ENCODE data around the gene OR2T35.
A peak's percentile ranks its signal among the peaks of the same experiment; 100 is the strongest.

Gene OR2T35

DNA sequence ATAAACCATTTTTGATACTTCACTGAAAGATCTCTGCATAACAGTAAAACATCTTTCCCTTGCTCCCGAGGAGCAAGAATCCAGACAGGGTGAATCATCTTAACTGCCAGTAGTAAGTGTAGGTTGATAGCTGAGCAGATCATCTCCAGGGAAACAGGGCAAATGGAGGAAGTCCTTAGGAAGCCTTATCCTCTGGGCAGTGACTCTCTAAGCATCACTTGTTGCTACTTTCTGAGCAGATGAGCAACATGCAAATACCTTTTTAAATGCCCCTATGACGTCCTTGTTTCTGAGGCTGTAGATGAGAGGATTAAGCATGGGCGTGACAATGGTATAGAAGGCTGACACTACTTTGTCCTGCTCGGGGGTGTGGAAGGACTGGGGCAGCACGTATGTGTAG lies 19.1 kb downstream of the OR2T35 start:
- DNase-seq (ENCODE audit: low read depth in 2 of 2) = no peak

GRCh38 chr1:248625166-248625565 lies 19.9 kb downstream of the OR2T35 start:
- DNase-seq (ENCODE audit: low read depth in 2 of 2) = no peak

- DNase-seq (ENCODE audit: low read depth in 2 of 2) = no peak
These were observed 22.5 kb downstream of the OR2T35 start for GRCh38 chr1:248622570-248623001.

DNA sequence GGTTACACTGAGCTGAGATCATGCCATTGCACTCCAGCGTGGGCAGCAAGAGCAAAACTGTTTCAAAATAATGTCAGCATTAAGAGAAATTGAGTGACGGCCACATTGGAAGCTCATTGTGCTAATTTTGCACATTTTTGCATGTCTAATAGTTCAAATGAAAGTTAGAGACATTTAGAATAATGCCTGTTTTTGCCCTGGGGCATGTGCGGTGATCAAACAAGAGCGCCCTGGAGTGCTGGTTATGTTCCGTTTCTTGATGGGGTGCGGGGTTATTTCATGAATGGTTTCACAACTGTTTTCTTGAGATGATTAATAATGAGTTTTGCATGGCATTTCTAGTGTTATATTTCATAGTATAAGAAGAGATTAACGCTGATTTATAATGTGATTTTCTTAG lies 23.3 kb downstream of the OR2T35 start:
- DNase-seq (ENCODE audit: low read depth in 2 of 2) = no peak

DNA sequence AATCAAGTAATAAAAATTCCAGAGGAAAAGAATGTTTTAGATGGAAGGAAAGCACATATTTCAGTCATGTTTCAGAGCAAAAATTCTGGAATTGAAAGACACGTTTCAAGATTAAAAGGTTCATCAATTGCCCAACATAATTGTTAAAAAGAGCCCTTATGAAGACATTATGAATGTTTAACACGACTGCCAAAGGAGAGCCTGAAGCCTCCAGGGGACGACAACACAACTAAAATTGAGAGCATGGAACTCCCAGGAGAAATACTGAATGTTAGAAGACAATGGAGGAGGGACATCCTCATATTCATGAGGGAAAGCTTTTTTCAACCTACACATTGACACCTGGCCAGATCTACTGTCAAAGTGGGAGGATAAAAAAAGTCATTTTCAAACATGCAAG lies 26.2 kb downstream of the OR2T35 start:
- DNase-seq (ENCODE audit: low read depth in 2 of 2) = peak; percentile 32 to 49

- DNase-seq (ENCODE audit: low read depth in 2 of 2) = no peak
These were observed 27.0 kb downstream of the OR2T35 start for GRCh38 chr1:248618119-248618518.

DNA sequence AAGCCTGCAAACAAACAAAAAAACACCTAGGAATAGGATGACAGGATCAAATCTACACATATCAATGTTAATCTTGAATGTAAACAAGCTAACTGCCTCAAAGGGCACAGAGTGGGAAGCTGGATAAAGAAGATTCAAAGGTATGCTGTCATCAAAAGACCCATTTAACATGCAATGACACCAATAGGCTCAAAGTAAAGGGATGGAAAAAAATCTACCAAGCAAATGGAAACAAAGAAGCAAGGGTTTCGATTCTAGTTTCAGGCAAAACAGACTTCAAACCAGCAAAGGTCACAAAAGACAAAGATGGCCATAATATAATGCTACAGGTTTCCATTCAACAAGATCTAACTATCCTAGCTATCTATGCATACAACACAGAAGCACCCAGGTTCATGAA lies 31.3 kb downstream of the OR2T35 start:
- no peak for DNase-seq (ENCODE audit: low read depth in 2 of 2)

DNA sequence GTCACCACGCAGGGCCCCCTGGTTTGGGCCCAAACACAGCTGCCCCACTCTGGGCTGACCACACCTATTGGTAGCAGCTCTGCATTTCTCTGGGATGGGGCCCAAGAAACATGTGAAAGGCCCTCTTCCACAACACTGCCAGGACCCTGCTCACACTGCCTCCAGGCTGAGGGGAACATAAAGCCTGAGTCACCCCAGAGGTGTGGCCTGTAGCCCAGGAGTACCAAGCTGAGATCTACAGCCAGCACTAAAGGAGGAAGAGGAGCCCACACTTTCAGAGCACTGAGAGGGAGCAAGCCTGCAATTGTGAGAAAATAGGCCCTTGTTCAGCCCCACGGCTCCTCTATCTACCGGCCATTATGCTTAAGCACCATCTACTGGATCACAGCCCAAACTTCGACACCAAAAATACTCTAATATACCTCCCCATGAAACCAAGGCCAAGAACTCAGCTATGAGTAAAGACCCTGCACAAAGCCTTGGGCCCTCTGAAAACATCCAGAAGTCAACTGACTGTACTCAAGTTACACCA lies 33.1 kb downstream of the OR2T35 start:
- DNase-seq (ENCODE audit: low read depth in 2 of 2) = no peak

DNA sequence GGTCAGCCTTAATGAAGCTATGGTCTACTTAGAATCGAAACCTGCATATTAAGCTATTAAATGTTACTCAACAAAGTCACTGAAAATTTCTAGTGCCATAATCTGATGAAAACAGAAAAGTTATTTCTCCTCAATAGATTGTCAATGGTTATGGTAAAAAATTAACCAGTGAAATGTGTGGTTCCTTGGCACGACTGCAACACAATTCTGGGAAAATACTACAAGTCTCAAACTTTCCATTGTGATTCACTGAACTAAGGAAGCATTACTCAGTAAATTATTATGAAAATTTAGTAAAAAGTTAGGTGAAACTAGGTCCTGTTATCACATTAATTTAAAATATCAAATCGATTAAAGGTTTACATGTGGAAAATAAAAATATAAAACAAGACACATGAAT lies 34.8 kb downstream of the OR2T35 start:
- no peak for DNase-seq (ENCODE audit: low read depth in 2 of 2)

GRCh38 chr1:248599396-248599795 lies 45.7 kb downstream of the OR2T35 start:
- DNase-seq (ENCODE audit: low read depth in 2 of 2) = no peak

DNA sequence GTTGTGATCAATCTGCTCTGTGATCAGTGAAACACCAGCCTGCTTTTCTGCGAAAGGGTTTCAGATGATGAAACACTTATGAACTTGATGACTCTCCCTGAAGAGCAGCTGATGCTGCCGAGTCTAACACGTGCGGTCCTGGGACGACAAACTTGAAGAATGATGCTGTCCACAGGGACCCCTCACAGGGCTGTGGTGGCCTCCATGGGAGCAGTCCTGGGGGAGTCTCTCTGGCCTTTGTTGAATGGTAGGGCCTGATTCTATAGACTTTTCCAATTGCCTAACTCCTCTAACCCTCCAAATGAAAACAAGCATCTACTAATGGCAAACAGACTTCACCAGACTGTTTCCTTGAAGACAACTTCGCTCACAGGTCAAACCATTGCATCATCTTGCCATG lies 47.5 kb downstream of the OR2T35 start, which contains the start of gene OR2T10:
OR2T10 (minus strand) TSS at position 112 of the 400 bp plus-strand sequence. CDS start 3,932 bp downstream, outside the sequence.
- no peak for DNase-seq (ENCODE audit: low read depth in 2 of 2)

GRCh38 chr1:248596615-248597014 lies 48.5 kb downstream of the OR2T35 start:
- DNase-seq (ENCODE audit: low read depth in 2 of 2) = no peak

GRCh38 chr1:248593226-248593625 lies 51.9 kb downstream of the OR2T35 start:
- no peak for DNase-seq (ENCODE audit: low read depth in 2 of 2)

GRCh38 chr1:248592655-248593054 lies 52.4 kb downstream of the OR2T35 start:
- no peak for DNase-seq (ENCODE audit: low read depth in 2 of 2)

DNA sequence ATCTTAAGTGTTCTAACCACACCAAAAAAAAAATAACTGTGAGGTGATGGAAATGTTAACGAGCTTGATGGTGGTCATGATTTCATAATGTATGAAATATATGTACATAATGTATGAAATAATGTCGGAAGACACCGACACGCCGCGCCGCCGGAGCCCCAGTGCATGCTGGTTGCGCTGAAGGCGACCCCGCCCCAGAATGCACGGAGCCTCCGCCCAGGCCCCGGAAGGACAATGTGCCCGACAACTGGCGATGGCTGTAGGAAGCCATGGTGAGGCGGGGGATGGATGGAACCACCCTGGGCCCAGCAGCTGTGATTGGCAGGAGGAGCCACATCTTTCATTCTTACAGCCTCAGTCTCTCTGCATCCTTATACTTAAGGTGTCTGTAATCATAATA lies 55.0 kb downstream of the OR2T35 start:
- no peak for DNase-seq (ENCODE audit: low read depth in 2 of 2)

DNA sequence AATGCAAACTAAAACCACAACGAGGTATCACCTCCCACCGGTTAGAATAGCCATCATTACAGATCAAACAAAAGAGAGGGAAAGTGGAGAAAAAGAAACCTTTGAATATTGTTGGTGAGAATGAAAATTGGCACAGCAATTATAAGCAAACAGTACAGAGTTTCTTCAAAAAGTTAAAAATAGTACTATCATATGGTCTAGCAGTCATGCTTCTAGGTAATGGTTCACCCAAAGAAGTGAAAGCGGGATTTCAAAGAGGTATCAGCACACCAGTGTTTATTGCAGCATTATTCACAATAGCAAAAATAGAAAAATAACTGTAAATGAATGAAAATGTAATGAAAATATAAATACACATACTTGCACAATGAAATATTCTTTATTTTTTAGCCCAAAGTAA lies 55.7 kb downstream of the OR2T35 start:
- no peak for DNase-seq (ENCODE audit: low read depth in 2 of 2)
